NCI-H748 treated with DMSO at 0.1 percent for 48 hours (cell line): Measurements from ENCODE around the gene KNSTRN.

Experiments
- DNase-seq: peaks from one replicate; lab custom pipeline; 2025; lab: John Stamatoyannopoulos, UW

Gene KNSTRN

GRCh38 chr15:40429068-40429710 is 46.7 kb downstream of the KNSTRN start:
- no peak for DNase-seq

GRCh38 chr15:40430271-40430805 is 47.8 kb downstream of the KNSTRN start:
- DNase-seq = no peak

- DNase-seq = no peak
Observed at GRCh38 chr15:40435023-40435709, 52.6 kb downstream of the KNSTRN start.

GRCh38 chr15:40435710-40436089 is 53.2 kb downstream of the KNSTRN start:
- DNase-seq = no peak

- no peak for DNase-seq
Observed at GRCh38 chr15:40436116-40436891, 53.8 kb downstream of the KNSTRN start.

GRCh38 chr15:40436892-40437751 is 54.6 kb downstream of the KNSTRN start:
- no peak for DNase-seq

GRCh38 chr15:40437752-40438687 is 55.5 kb downstream of the KNSTRN start:
- DNase-seq = no peak

GRCh38 chr15:40438712-40439111 is 56.2 kb downstream of the KNSTRN start:
- no peak for DNase-seq

- no peak for DNase-seq
Observed at GRCh38 chr15:40439461-40439959, 57.0 kb downstream of the KNSTRN start.

GRCh38 chr15:40439960-40440742 is 57.6 kb downstream of the KNSTRN start:
- no peak for DNase-seq

- peak; percentile 70 for DNase-seq
Observed at GRCh38 chr15:40440743-40441564, 58.4 kb downstream of the KNSTRN start, which contains the start of gene BAHD1. Gene BAHD1 (plus strand): TSS chr15:40440953. CDS start chr15:40458465, 17,512 bp downstream.

GRCh38 chr15:40441565-40442531 is 59.3 kb downstream of the KNSTRN start:
- no peak for DNase-seq

- no peak for DNase-seq
Observed at GRCh38 chr15:40443255-40443654, 60.7 kb downstream of the KNSTRN start.

- no peak for DNase-seq
Observed at GRCh38 chr15:40443846-40444245, 61.3 kb downstream of the KNSTRN start.
